A673 (cell line): Measurements from ENCODE around the gene SRPX2. TPM values are rescaled to one million over a fixed set of nuclear protein-coding genes. Genes with fewer than 3 reads are reported as not detected.

Source experiments
- BruUV-seq: library from RNA; stranded (reverse); fragments of 400-500 nt; replicated peaks from 2 replicates; lab custom pipeline; 2021; lab: Mats Ljungman, UMichigan
- CTCF ChIA-PET: fragments of 300-600 bp; sonication (Branson Sonifier 250); formaldehyde crosslinking; loops from one replicate; lab custom pipeline; 2022; ENCODE audit warnings: antibody characterized with exemption; lab: Charles Lee
- POLR2A ChIA-PET: fragments of 300-600 bp; sonication (Branson Sonifier 250); formaldehyde crosslinking; loops from one replicate; lab custom pipeline; 2022; ENCODE audit warnings: antibody characterized with exemption; ENCODE audit not compliant: low non-redundant PET; lab: Charles Lee
- DNase-seq: peaks from one replicate; pipeline ENCODE4 v3.0.0-alpha.2; 2015; ENCODE audit warnings: low spot score
- H3K27ac ChIP-seq: fragments of 200-600 bp; sonication (generic); 2 replicates; pipeline ENCODE4 v1.5.1; 2016; ENCODE audit warnings: mixed run types, low read depth, mild to moderate bottlenecking, mixed read lengths, antibody characterized with exemption, low read length; ENCODE audit not compliant: poor library complexity, severe bottlenecking
- H3K27me3 ChIP-seq: fragments of 200-600 bp; sonication (generic); replicated peaks from 2 replicates; pipeline ENCODE4 v1.6.1; 2017; ENCODE audit warnings: mixed run types, low read depth, mild to moderate bottlenecking, mixed read lengths, antibody characterized with exemption, low read length; ENCODE audit not compliant: insufficient read depth, poor library complexity
- H3K36me3 ChIP-seq: fragments of 200-600 bp; sonication (generic); 2 replicates; pipeline ENCODE4 v1.6.1; 2016; ENCODE audit warnings: mixed run types, mild to moderate bottlenecking, mixed read lengths, antibody characterized with exemption, low read length; ENCODE audit not compliant: insufficient read depth, poor library complexity, severe bottlenecking
- H3K4me1 ChIP-seq: fragments of 200-600 bp; sonication (generic); 2 replicates; pipeline ENCODE4 v1.6.1; 2017; ENCODE audit warnings: mixed run types, mild to moderate bottlenecking, mixed read lengths, antibody characterized with exemption, low read length; ENCODE audit not compliant: insufficient read depth, poor library complexity, severe bottlenecking
- H3K4me3 ChIP-seq: fragments of 200-600 bp; sonication (generic); 2 replicates; pipeline ENCODE4 v1.5.1; 2016; ENCODE audit warnings: low read depth, mixed run types, mild to moderate bottlenecking, mixed read lengths, low read length; ENCODE audit not compliant: poor library complexity, severe bottlenecking
- H3K9me3 ChIP-seq: fragments of 200-600 bp; sonication (generic); 2 replicates; pipeline ENCODE4 v1.6.1; 2016; ENCODE audit warnings: mixed run types, low read depth, mild to moderate bottlenecking, mixed read lengths, antibody characterized with exemption, low read length; ENCODE audit not compliant: poor library complexity, severe bottlenecking
- EZH2 ChIP-seq: fragments of 200-600 bp; sonication (generic); IDR thresholded peaks from 2 replicates; pipeline ENCODE4 v1.6.1; 2017; ENCODE audit warnings: borderline replicate concordance, low read depth, mild to moderate bottlenecking, mixed read lengths, antibody characterized with exemption, low read length; ENCODE audit not compliant: poor library complexity, severe bottlenecking
- intact Hi-C: fragments of 100-400 bp; cut with micrococcal nuclease; formaldehyde crosslinking; loops from one replicate; pipeline ENCODE4 v1.10.0; 2022; ENCODE audit not compliant: unreplicated experiment
- total RNA-seq: library from RNA; stranded (reverse); gene quantifications from 2 replicates; pipeline ENCODE4 v1.2.3, GENCODE V29; 2021
- TF ChIP-seq, protein P1 (sequence below): fragments of 300-800, 200-600 bp; sonication (generic); conservative IDR thresholded peaks from 2 replicates; pipeline ENCODE4 v1.5.1; 2017; ENCODE audit warnings: low read depth, mild to moderate bottlenecking, antibody characterized with exemption, low read length, moderate library complexity, mixed read lengths

SRPX2 gene
- total RNA-seq, 1 experiment from 2014 or later = 12.3 TPM

DNA sequence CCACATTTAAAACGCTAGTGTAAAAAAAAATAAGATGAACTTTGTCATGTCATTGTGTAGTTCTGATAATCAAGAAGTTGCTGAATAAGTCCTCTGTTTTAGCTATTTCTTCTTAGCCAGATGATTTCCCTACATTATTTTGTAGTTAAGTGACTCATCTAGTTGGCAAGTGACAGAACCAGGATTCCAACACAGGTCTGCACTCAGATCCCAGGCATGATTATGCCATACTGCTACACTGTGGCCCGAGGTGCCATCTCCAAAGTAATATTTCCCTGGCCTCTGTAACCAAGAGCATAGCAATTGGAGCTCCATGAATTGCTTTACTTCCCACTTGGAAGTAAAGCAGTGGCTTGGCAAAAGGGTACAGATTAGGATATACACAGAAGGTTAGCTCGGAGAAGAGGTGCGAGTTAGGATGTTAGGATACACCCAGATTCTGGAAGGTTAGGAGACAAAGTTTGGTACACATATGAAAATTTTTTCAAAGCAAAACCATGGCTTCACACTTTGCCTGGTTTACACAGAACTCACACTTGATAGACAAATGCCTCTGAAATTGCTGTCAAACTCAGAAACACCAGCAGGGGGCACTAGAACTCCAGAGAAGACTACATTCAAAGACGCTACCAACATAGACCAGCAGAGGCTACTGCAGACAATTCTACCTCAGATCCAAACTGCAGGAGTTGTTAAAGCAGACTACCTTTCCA, 41.4 kb downstream of the SRPX2 start:
- Histone ChIP-seq H3K27ac (no peak overlapping the region), H3K36me3 (no peaks in the 10 kb centered on the region), H3K27me3 (no peaks in the 10 kb centered on the region), H3K4me3 (no peak overlapping the region), H3K9me3 (no peaks in the 10 kb centered on the region), H3K4me1 (no peaks in the 10 kb centered on the region)
- TF ChIP-seq, protein P1, sequence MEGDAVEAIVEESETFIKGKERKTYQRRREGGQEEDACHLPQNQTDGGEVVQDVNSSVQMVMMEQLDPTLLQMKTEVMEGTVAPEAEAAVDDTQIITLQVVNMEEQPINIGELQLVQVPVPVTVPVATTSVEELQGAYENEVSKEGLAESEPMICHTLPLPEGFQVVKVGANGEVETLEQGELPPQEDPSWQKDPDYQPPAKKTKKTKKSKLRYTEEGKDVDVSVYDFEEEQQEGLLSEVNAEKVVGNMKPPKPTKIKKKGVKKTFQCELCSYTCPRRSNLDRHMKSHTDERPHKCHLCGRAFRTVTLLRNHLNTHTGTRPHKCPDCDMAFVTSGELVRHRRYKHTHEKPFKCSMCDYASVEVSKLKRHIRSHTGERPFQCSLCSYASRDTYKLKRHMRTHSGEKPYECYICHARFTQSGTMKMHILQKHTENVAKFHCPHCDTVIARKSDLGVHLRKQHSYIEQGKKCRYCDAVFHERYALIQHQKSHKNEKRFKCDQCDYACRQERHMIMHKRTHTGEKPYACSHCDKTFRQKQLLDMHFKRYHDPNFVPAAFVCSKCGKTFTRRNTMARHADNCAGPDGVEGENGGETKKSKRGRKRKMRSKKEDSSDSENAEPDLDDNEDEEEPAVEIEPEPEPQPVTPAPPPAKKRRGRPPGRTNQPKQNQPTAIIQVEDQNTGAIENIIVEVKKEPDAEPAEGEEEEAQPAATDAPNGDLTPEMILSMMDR = peak; percentile 86
- TF ChIP-seq EZH2 = no peak
- intact Hi-C loops = loop anchor here (1.0 kb wide), 1 partner anchor 83 kb away; no protein-coding TSS in a partner anchor
- ChIA-PET POLR2A (no interaction called here), CTCF (interaction anchor here (0.6 to 2.4 kb wide), 2 partner anchors 14 to 83 kb away, joined by 3 to 24 read pairs; no protein-coding TSS in a partner anchor)
- DNase-seq = peak; percentile 82
- BruUV-seq = no TSS peak

DNA sequence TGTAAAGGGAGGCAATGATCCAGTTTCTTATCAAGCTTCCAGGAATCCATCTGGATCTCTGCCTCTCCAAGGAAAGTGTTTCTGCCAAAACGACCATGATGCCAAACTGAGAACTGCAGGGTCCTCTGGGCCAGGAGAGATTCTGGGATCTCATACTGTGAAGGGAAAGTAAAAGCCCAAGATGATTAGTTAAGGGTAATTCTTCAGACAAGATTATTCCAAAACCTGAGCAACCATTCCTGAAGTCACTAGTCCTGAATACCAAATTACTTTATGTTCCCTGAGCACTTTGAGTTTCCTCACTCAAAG, 42.0 kb downstream of the SRPX2 start:
- Histone ChIP-seq H3K9me3 (no peaks in the 10 kb centered on the region), H3K36me3 (no peaks in the 10 kb centered on the region), H3K4me1 (no peaks in the 10 kb centered on the region), H3K27ac (no peak overlapping the region), H3K27me3 (no peaks in the 10 kb centered on the region), H3K4me3 (no peak overlapping the region)
- no peak for TF ChIP-seq EZH2
- TF ChIP-seq, protein P1 = peak; percentile 5; the same call in 1 of the 2 replicates
- intact Hi-C loops = loop anchor here (1.0 kb wide), 1 partner anchor 82 kb away; no protein-coding TSS in a partner anchor
- no peak for DNase-seq
- no TSS peak for BruUV-seq
- CTCF ChIA-PET = interaction anchor here (0.6 to 2.4 kb wide), 2 partner anchors 15 to 83 kb away, joined by 3 to 24 read pairs; no protein-coding TSS in a partner anchor
- POLR2A ChIA-PET = no interaction called here

DNA sequence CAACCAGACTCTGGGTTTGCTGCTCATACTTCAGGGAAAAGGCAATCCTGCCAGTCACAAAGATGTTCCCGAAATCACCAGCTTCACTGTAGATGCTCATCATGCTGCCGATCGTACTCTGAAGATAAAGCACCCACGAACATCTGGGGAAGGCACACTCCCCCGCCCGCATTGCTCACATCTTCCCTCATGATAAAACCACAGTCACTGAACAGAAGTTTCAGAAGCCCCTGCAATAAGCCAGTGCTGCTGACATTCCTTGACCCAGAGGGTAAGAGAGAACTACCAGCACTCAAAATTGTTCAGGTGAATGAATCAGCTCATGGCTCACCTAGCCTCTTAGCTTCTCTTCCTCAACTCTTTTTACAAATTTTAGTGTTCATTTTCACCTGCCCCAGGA, 43.1 kb downstream of the SRPX2 start:
- intact Hi-C loops = no loop called here
- no TSS peak for BruUV-seq
- no peak overlapping the region for H3K27ac ChIP-seq
- no peak overlapping the region for H3K4me3 ChIP-seq
- TF ChIP-seq, protein P1 = no peak
- TF ChIP-seq EZH2 = no peak
- H3K9me3 ChIP-seq = no peaks in the 10 kb centered on the region
- H3K4me1 ChIP-seq = no peaks in the 10 kb centered on the region
- no peak for DNase-seq
- no peaks in the 10 kb centered on the region for H3K36me3 ChIP-seq
- no peaks in the 10 kb centered on the region for H3K27me3 ChIP-seq
- ChIA-PET POLR2A (no interaction called here), CTCF (interaction anchor here (1.9 kb wide), 1 partner anchor 81 kb away, joined by 9 read pairs; no protein-coding TSS in a partner anchor)
